Esophagus muscularis mucosa (tissue), 3 donors: Measurements from ENCODE around the gene EEIG1.

Experiments
- CTCF ChIP-seq, 3 experiments: fragments of 200-600 bp in 2 of 3; fragments of 450-650 bp in 1 of 3; sonication (generic) in 2 of 3; IDR thresholded peaks; one replicate each; pipeline ENCODE4 v1.5.1; 2017 to 2019; ENCODE audit warnings: antibody characterized with exemption in 3 of 3, mild to moderate bottlenecking in 2 of 3, moderate library complexity in 1 of 3
- POLR2A ChIP-seq: fragments of 450-650 bp; IDR thresholded peaks from one replicate; pipeline ENCODE4 v1.6.1; 2017; ENCODE audit warnings: antibody characterized with exemption, moderate library complexity, mild to moderate bottlenecking, low read depth
- POLR2AphosphoS5 ChIP-seq, 2 donors: sonication (generic); formaldehyde crosslinking; IDR thresholded peaks; one replicate each; pipeline ENCODE4 v1.6.1; 2017; ENCODE audit warnings: antibody characterized with exemption in 2 of 2

- no peak for TF ChIP-seq CTCF (IDR thresholded peaks at IDR 0.05)
- TF ChIP-seq POLR2AphosphoS5 (IDR thresholded peaks at IDR 0.05), result no peak
- no peak for TF ChIP-seq POLR2A
Observed at GRCh38 chr9:128002959-128003358, 22.2 kb upstream of the EEIG1 start.
